HFFc6 (cell line): ENCODE results near the gene DNAJC10. TPM values are rescaled to one million over a fixed set of nuclear protein-coding genes. Genes with fewer than 3 reads are reported as not detected.

Experiments used
- DNase-seq: peaks from one replicate; pipeline ENCODE4 v3.0.0-alpha.2; 2018
- H3K27ac Mint-ChIP-seq: 2 replicates; pipeline ENCODE4 v1.8.0; 2020; ENCODE audit warnings: mild to moderate bottlenecking, mixed read lengths
- H3K27me3 Mint-ChIP-seq: 2 replicates; pipeline ENCODE4 v1.8.0; 2021; ENCODE audit warnings: mild to moderate bottlenecking, moderate library complexity, mixed read lengths; ENCODE audit not compliant: insufficient read depth
- H3K36me3 Mint-ChIP-seq: 2 replicates; pipeline ENCODE4 v1.8.0; 2021; ENCODE audit warnings: low read depth, mixed read lengths
- H3K4me1 Mint-ChIP-seq: 2 replicates; pipeline ENCODE4 v1.8.0; 2020; ENCODE audit warnings: low read depth, mixed read lengths
- H3K4me3 Mint-ChIP-seq: 2 replicates; pipeline ENCODE4 v1.8.0; 2020; ENCODE audit warnings: mild to moderate bottlenecking, moderate library complexity, mixed read lengths
- H3K9me3 Mint-ChIP-seq: 2 replicates; pipeline ENCODE4 v1.8.0; 2020; ENCODE audit warnings: mild to moderate bottlenecking, mixed read lengths
- total RNA-seq, 6 experiments: library from RNA; stranded (reverse); fragmentation: NEBNext Ultra II Directional; extraction: Animal tissue kit (Norgen Biotek cat#: 25700); gene quantifications; 2 replicates in 1 of 6; 3 replicates in 5 of 6; pipeline ENCODE4 v1.2.3, GENCODE V29; 2021
- TF ChIP-seq, protein P1 (sequence below): fragments of 200-600 bp; sonication (generic); IDR thresholded peaks from 2 replicates; pipeline ENCODE4 v1.5.0; 2021; ENCODE audit warnings: antibody characterized with exemption, mild to moderate bottlenecking

The DNAJC10 gene
- total RNA-seq, 6 experiments from 2014 or later, result 128 to 137 (median 131) TPM

GRCh38 chr2:182826496-182826895 is 110.4 kb downstream of the DNAJC10 start:
- H3K36me3 Mint-ChIP-seq, result no peaks in the 10 kb centered on the region
- no peak overlapping the region for H3K4me3 Mint-ChIP-seq
- peaks cover 7% of the 10 kb centered on the region for H3K27me3 Mint-ChIP-seq
- no peak for DNase-seq
- H3K4me1 Mint-ChIP-seq, result no peaks in the 10 kb centered on the region
- H3K9me3 Mint-ChIP-seq, result no peaks in the 10 kb centered on the region
- H3K27ac Mint-ChIP-seq, result no peak overlapping the region
- TF ChIP-seq, protein P1, sequence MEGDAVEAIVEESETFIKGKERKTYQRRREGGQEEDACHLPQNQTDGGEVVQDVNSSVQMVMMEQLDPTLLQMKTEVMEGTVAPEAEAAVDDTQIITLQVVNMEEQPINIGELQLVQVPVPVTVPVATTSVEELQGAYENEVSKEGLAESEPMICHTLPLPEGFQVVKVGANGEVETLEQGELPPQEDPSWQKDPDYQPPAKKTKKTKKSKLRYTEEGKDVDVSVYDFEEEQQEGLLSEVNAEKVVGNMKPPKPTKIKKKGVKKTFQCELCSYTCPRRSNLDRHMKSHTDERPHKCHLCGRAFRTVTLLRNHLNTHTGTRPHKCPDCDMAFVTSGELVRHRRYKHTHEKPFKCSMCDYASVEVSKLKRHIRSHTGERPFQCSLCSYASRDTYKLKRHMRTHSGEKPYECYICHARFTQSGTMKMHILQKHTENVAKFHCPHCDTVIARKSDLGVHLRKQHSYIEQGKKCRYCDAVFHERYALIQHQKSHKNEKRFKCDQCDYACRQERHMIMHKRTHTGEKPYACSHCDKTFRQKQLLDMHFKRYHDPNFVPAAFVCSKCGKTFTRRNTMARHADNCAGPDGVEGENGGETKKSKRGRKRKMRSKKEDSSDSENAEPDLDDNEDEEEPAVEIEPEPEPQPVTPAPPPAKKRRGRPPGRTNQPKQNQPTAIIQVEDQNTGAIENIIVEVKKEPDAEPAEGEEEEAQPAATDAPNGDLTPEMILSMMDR, result no peak

DNA sequence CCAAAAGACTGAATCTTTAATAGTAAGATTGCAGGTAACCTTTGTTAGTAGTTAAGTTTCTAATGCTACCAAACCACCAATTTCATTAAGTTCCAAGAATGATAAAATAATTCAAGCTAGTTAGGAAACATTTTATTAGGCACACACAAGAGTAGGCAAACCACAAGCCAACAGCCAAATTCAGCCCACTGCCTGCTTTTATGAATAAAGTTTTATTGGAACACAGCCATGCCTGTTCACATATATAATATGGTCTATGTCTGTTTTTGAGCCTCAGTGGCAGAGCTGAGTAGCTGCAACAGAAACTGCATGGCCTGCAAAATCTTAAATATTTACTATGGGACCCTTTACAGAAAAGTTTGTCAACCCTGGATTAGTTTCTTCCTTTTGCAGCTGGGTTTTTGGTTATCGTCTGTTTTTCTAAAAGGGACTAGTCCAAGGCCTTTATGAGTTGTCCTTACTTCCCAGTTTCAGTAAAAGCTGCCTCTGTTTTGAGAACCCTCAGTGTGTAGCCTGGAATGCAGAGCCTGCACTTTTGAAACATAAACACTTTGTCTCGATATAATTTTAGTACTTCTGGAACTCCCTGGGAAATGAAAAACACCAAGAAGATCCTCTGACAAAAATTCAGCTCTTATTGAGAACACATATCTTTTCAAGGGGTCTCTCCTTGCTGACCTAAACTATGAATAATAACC is 111.3 kb downstream of the DNAJC10 start:
- Mint-ChIP-seq H3K27ac (no peak overlapping the region), H3K36me3 (no peaks in the 10 kb centered on the region), H3K9me3 (no peaks in the 10 kb centered on the region), H3K27me3 (peaks cover 11% of the 10 kb centered on the region), H3K4me3 (no peak overlapping the region), H3K4me1 (no peaks in the 10 kb centered on the region)
- TF ChIP-seq, protein P1, result no peak
- DNase-seq, result no peak

- H3K27me3 Mint-ChIP-seq, result peaks cover 9% of the 10 kb centered on the region
- no peaks in the 10 kb centered on the region for H3K4me1 Mint-ChIP-seq
- no peaks in the 10 kb centered on the region for H3K36me3 Mint-ChIP-seq
- no peak overlapping the region for H3K4me3 Mint-ChIP-seq
- H3K9me3 Mint-ChIP-seq, result no peaks in the 10 kb centered on the region
- TF ChIP-seq, protein P1, result no peak
- H3K27ac Mint-ChIP-seq, result no peak overlapping the region
- DNase-seq, result no peak
These were observed 115.0 kb downstream of the DNAJC10 start for GRCh38 chr2:182831101-182831500.

- no peaks in the 10 kb centered on the region for H3K9me3 Mint-ChIP-seq
- H3K4me1 Mint-ChIP-seq, result no peaks in the 10 kb centered on the region
These were observed 115.9 kb downstream of the DNAJC10 start for GRCh38 chr2:182831921-182832320.

DNA sequence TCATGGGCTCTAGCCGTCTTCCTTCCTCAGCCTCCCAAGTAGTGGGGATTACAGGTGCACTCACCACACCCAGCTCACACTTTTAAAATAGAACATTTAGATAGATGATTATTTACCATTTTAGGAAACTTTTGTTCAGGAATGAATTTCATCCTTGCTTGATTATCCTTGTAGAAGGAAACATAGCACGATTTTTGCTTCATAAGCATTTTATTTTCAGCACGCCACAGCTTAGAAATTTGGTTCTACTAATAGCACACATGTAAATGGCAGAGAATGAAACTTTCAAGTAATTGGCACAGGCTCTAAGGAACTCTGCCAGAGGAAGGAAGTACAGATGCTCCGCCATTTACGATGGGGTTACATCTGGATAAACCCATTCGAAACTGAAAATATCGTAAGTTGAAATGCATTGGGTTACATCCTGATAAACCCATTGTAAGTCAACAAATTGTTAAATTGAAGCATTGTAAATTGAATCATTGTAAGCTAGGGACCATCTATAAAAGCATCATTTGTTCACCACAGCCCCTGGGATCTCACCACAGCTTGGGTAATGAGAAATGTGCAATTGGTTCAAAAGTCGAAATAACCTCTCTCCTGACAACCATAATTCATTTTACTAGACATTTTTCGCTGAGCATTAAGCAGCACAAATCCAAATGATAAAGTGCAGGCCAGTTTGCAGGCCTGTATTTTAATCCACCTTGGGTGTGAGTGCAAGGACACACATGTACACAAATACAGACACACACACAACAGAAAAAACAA is 117.2 kb downstream of the DNAJC10 start:
- H3K27me3 Mint-ChIP-seq, result peaks cover 19% of the 10 kb centered on the region
- H3K27ac Mint-ChIP-seq, result no peak overlapping the region
- TF ChIP-seq, protein P1, result no peak
- H3K4me3 Mint-ChIP-seq, result no peak overlapping the region
- no peaks in the 10 kb centered on the region for H3K9me3 Mint-ChIP-seq
- no peak for DNase-seq
- H3K4me1 Mint-ChIP-seq, result no peaks in the 10 kb centered on the region
- H3K36me3 Mint-ChIP-seq, result no peaks in the 10 kb centered on the region

More at GRCh38 chr2:182831921-182832320, 115.9 kb downstream of the DNAJC10 start:
- Mint-ChIP-seq H3K4me3 (no peak overlapping the region), H3K27ac (no peak overlapping the region), H3K27me3 (peaks cover 13% of the 10 kb centered on the region), H3K36me3 (no peaks in the 10 kb centered on the region)
- TF ChIP-seq, protein P1, result no peak
- DNase-seq, result no peak
